Spleen (tissue), 11 donors: Measurements from ENCODE around the gene PRR35. TPM values are rescaled to one million over a fixed set of nuclear protein-coding genes. Genes with fewer than 3 reads are reported as not detected.

Source experiments
- DNase-seq: peaks from one replicate; pipeline ENCODE4 v3.0.0-alpha.2; 2020
- H3K27ac ChIP-seq, 8 donors: fragments of 200-600 bp; sonication (generic) in 7 of 8; 1 replicate in 4 of 8; 2 replicates in 4 of 8; pipeline versions ENCODE4 v1.5.0 to v1.8.0; 2016 to 2021; ENCODE audit warnings: inconsistent platforms in 4 of 8, mild to moderate bottlenecking in 4 of 8, moderate library complexity in 1 of 8
- H3K27me3 ChIP-seq, 7 donors: fragments of 200-600 bp; sonication (generic) in 6 of 7; replicated peaks in 1 of 7; 1 replicate in 4 of 7; 2 replicates in 3 of 7; pipeline versions ENCODE4 v1.5.0 to v1.8.0; 2016 to 2021; ENCODE audit warnings: inconsistent platforms in 3 of 7, mild to moderate bottlenecking in 1 of 7
- H3K36me3 ChIP-seq, 6 donors: fragments of 200-600 bp; sonication (generic) in 5 of 6; 1 replicate in 4 of 6; 2 replicates in 2 of 6; pipeline versions ENCODE4 v1.5.0 to v1.8.0; 2016 to 2021; ENCODE audit warnings: inconsistent platforms in 2 of 6
- H3K4me1 ChIP-seq, 6 donors: fragments of 200-600 bp; sonication (generic) in 5 of 6; 1 replicate in 3 of 6; 2 replicates in 3 of 6; pipeline versions ENCODE4 v1.5.0 to v1.8.0; 2016 to 2021; ENCODE audit warnings: inconsistent platforms in 3 of 6
- H3K4me3 ChIP-seq, 8 donors: fragments of 200-600 bp; sonication (generic) in 7 of 8; 1 replicate in 4 of 8; 2 replicates in 4 of 8; pipeline versions ENCODE4 v1.5.0 to v1.8.0; 2016 to 2021; ENCODE audit warnings: inconsistent platforms in 4 of 8, mild to moderate bottlenecking in 4 of 8, moderate library complexity in 2 of 8
- H3K9me3 ChIP-seq, 8 donors: fragments of 200-600 bp; sonication (generic) in 7 of 8; 1 replicate in 4 of 8; 2 replicates in 4 of 8; pipeline versions ENCODE4 v1.5.0 to v1.8.0; 2016 to 2021; ENCODE audit warnings: inconsistent platforms in 4 of 8
- CTCF ChIP-seq, 11 experiments: fragments of 200-600 bp in 7 of 11; fragments of 450-650 bp in 4 of 11; sonication (generic) in 4 of 11; IDR thresholded peaks in 8 of 11; conservative IDR thresholded peaks in 3 of 11; 1 replicate in 7 of 11; 2 replicates in 4 of 11; pipeline versions ENCODE4 v1.4.0 to v1.8.0; 2016 to 2021; ENCODE audit warnings: antibody characterized with exemption in 11 of 11, inconsistent platforms in 4 of 11, mild to moderate bottlenecking in 1 of 11
- POLR2A ChIP-seq, 3 donors: fragments of 450-650 bp; IDR thresholded peaks; one replicate each; pipeline ENCODE4 v1.5.1; 2017; ENCODE audit warnings: antibody characterized with exemption in 3 of 3, mild to moderate bottlenecking in 1 of 3
- POLR2AphosphoS5 ChIP-seq, 3 donors: sonication (generic); formaldehyde crosslinking; IDR thresholded peaks; one replicate each; pipeline ENCODE4 v1.5.1; 2017; ENCODE audit warnings: antibody characterized with exemption in 3 of 3
- WGBS, 5 donors: extraction: QIAGEN DNeasy Blood & Tissue Kit in 3 of 5; methylation state at CpG; one replicate each; pipeline versions ENCODE4 v1.1.5 to v1.1.7; 2013 to 2018; 5-methylcytosine and 5-hydroxymethylcytosine counted together
- intact Hi-C: fragments of 100-400 bp; cut with DNase I; formaldehyde crosslinking; loops from one replicate; pipeline ENCODE4 v1.15.0; 2023; ENCODE audit warnings: low total_unique reads
- polyA plus RNA-seq, 3 donors: library from polyadenylated mRNA; stranded (reverse); fragments of 200-250 nt; gene quantifications; one replicate each; pipeline ENCODE4 v1.2.1, GENCODE V29; 2013
- total RNA-seq, 7 donors: library from RNA; depleted of rRNA in 3 of 7; stranded (reverse); fragments of >200 nt in 3 of 7; fragmentation: NEBNext Ultra II Directional in 4 of 7; extraction: Animal tissue kit (Norgen Biotek cat#: 25700) in 4 of 7; gene quantifications; one replicate each; pipeline versions ENCODE4 v1.1.0 to v1.2.1, GENCODE V29; 2016 to 2021
- donor health status: healthy with polysubstance abuse.
- donor health status: DM: no; HTN: no; CAD: no; lungs with moderate emphysema.
- donor health status: DM: no; HTN: no; CAD: no.
- donor health status: Bipolar disorder and iron deficiency.
- donor health status: healthy.
- donor health status: DM: no; HTN: no; CAD: no.
- donor health status: DM: yes; HTN: yes; CAD: no.

The PRR35 gene
- total and polyA plus RNA-seq, 10 donors = not detected

- TF ChIP-seq POLR2A (IDR thresholded peaks at IDR 0.05) (no peak), POLR2AphosphoS5 (IDR thresholded peaks at IDR 0.05) (peak in 1 of 3 donors; percentile 20)
- Histone ChIP-seq H3K9me3 (no peaks in the 10 kb centered on the region), H3K4me3 (no peak overlapping the region), H3K27me3 (no peaks in the 10 kb centered on the region), H3K4me1 (peaks cover 19 to 72% (median 41%) of the 10 kb centered on the region in 6 donors), H3K27ac (no peak overlapping the region), H3K36me3 (peaks cover 0 to 69% (median 28%) of the 10 kb centered on the region in 6 donors)
- intact Hi-C loops = no loop called here
- WGBS, 5 donors = 70 to 87% (median 79%) methylated on average over 21 to 30 of the region's 30 CpGs
- no peak for DNase-seq
These were observed 26.6 kb upstream of the PRR35 start for GRCh38 chr16:533391-534123.

GRCh38 chr16:534135-534534 lies 26.1 kb upstream of the PRR35 start:
- Histone ChIP-seq H3K4me1 (peaks cover 16 to 66% (median 35%) of the 10 kb centered on the region in 6 donors), H3K4me3 (no peak overlapping the region), H3K27ac (no peak overlapping the region), H3K9me3 (no peaks in the 10 kb centered on the region), H3K27me3 (no peaks in the 10 kb centered on the region), H3K36me3 (peaks cover 0 to 75% (median 29%) of the 10 kb centered on the region in 6 donors)
- TF ChIP-seq POLR2AphosphoS5 (IDR thresholded peaks at IDR 0.05) (no peak), POLR2A (IDR thresholded peaks at IDR 0.05) (no peak), CTCF (IDR thresholded peaks at IDR 0.05 in 8 of 11, conservative IDR thresholded peaks at IDR 0.05 in 3 of 11) (no peak)
- 83 to 96% (median 86%) methylated on average over 5 to 21 of the region's 21 CpGs for WGBS, 5 donors
- no peak for DNase-seq
- intact Hi-C loops = no loop called here

- WGBS, 5 donors = 94 to 98% (median 94%) methylated on average over 12 to 27 of the region's 27 CpGs
- no peak overlapping the region for H3K4me3 ChIP-seq
- H3K36me3 ChIP-seq = peaks cover 0 to 82% (median 30%) of the 10 kb centered on the region in 6 donors
- TF ChIP-seq POLR2A (IDR thresholded peaks at IDR 0.05) (no peak), POLR2AphosphoS5 (IDR thresholded peaks at IDR 0.05) (no peak), CTCF (IDR thresholded peaks at IDR 0.05 in 8 of 11, conservative IDR thresholded peaks at IDR 0.05 in 3 of 11) (no peak)
- no peaks in the 10 kb centered on the region for H3K27me3 ChIP-seq
- no peak for DNase-seq
- H3K9me3 ChIP-seq = no peaks in the 10 kb centered on the region
- H3K4me1 ChIP-seq = peaks cover 8 to 58% (median 27%) of the 10 kb centered on the region in 6 donors
- intact Hi-C loops = no loop called here
- no peak overlapping the region for H3K27ac ChIP-seq
These were observed 25.2 kb upstream of the PRR35 start for GRCh38 chr16:534856-535445.

- no peak overlapping the region for H3K4me3 ChIP-seq
- intact Hi-C loops = no loop called here
- no peak for DNase-seq
- peaks cover 0 to 82% (median 34%) of the 10 kb centered on the region in 6 donors for H3K36me3 ChIP-seq
- H3K27ac ChIP-seq = no peak overlapping the region
- H3K9me3 ChIP-seq = no peaks in the 10 kb centered on the region
- no peaks in the 10 kb centered on the region for H3K27me3 ChIP-seq
- 82 to 96% (median 90%) methylated on average over 18 to 39 of the region's 39 CpGs for WGBS, 5 donors
- TF ChIP-seq CTCF (IDR thresholded peaks at IDR 0.05 in 8 of 11, conservative IDR thresholded peaks at IDR 0.05 in 3 of 11) (no peak), POLR2AphosphoS5 (IDR thresholded peaks at IDR 0.05) (no peak), POLR2A (IDR thresholded peaks at IDR 0.05) (no peak)
- peaks cover 4 to 50% (median 20%) of the 10 kb centered on the region in 6 donors for H3K4me1 ChIP-seq
These were observed 24.5 kb upstream of the PRR35 start for GRCh38 chr16:535446-536405.
